ENCODE data around the gene KIAA1671.

- TF ChIP-seq, protein P1, sequence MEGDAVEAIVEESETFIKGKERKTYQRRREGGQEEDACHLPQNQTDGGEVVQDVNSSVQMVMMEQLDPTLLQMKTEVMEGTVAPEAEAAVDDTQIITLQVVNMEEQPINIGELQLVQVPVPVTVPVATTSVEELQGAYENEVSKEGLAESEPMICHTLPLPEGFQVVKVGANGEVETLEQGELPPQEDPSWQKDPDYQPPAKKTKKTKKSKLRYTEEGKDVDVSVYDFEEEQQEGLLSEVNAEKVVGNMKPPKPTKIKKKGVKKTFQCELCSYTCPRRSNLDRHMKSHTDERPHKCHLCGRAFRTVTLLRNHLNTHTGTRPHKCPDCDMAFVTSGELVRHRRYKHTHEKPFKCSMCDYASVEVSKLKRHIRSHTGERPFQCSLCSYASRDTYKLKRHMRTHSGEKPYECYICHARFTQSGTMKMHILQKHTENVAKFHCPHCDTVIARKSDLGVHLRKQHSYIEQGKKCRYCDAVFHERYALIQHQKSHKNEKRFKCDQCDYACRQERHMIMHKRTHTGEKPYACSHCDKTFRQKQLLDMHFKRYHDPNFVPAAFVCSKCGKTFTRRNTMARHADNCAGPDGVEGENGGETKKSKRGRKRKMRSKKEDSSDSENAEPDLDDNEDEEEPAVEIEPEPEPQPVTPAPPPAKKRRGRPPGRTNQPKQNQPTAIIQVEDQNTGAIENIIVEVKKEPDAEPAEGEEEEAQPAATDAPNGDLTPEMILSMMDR (optimal IDR thresholded peaks at IDR 0.05 in 1 of 3, IDR thresholded peaks at IDR 0.05 in 1 of 3, conservative IDR thresholded peaks at IDR 0.05 in 1 of 3; ENCODE audit: extremely low read depth in 1 of 3, insufficient read depth in 2 of 3, low read length in 3 of 3), result no peak
- TF ChIP-seq EZH2 (IDR thresholded peaks at IDR 0.05; ENCODE audit: low read length), result no peak
Observed at GRCh38 chr22:25126510-25126909, 174.0 kb downstream of the KIAA1671 start.

All from keratinocyte (primary cell).